ENCODE data around the gene ACKR2. TPM values are rescaled to one million over a fixed set of nuclear protein-coding genes. Genes with fewer than 3 reads are reported as not detected.

ACKR2 gene
- total and polyA plus RNA-seq, 2 experiments from 2014 or later = 0.35 TPM; not detected in 1

GRCh38 chr3:42786212-42786611, 23.0 kb upstream of the ACKR2 start:
- no peak overlapping the region for H3K4me2 ChIP-seq
- Mint-ChIP-seq H3K4me1 (no peaks in the 10 kb centered on the region), H3K4me3 (no peak overlapping the region), H3K27me3 (ENCODE audit: insufficient read depth, low read depth, poor library complexity) (no peaks in the 10 kb centered on the region), H3K27ac (no peak overlapping the region), H3K36me3 (ENCODE audit: low read depth) (peaks cover 46% of the 10 kb centered on the region; the same call in 2 of the 3 replicates), H3K9me3 (no peaks in the 10 kb centered on the region)
- no peaks in the 10 kb centered on the region for H3F3A ChIP-seq (replicated peaks; ENCODE audit: low read depth)
- no peak overlapping the region for H3K27ac ChIP-seq (ENCODE audit: low read depth)
- H3K4me1 ChIP-seq (ENCODE audit: insufficient read depth) = no peaks in the 10 kb centered on the region
- H3K9me2 ChIP-seq (ENCODE audit: insufficient read depth) = no peaks in the 10 kb centered on the region
- no peak overlapping the region for H2AFZ ChIP-seq
- H4K20me1 ChIP-seq (replicated peaks; ENCODE audit: insufficient read depth) = peaks cover 15% of the 10 kb centered on the region
- H3K36me3 ChIP-seq (ENCODE audit: insufficient read depth) = peaks cover 15% of the 10 kb centered on the region; the same call in 1 of the 2 replicates
- H3K27me3 ChIP-seq (ENCODE audit: insufficient read depth) = no peaks in the 10 kb centered on the region
- peaks cover 29% of the 10 kb centered on the region for H3K79me2 ChIP-seq (replicated peaks; ENCODE audit: insufficient read depth)
- TF ChIP-seq POLR2AphosphoS5 (IDR thresholded peaks at IDR 0.05; ENCODE audit: low read depth) = no peak
- TF ChIP-seq REST (IDR thresholded peaks at IDR 0.05; ENCODE audit: unreplicated experiment) = no peak
- TF ChIP-seq ZNF114 (CRISPR knock-in tag; IDR thresholded peaks at IDR 0.05) = no peak
- no peak for TF ChIP-seq CREB1 (CRISPR knock-in tag; IDR thresholded peaks at IDR 0.05; ENCODE audit: low read depth)
- no peak for TF ChIP-seq ZNF331 (CRISPR knock-in tag; IDR thresholded peaks at IDR 0.05; ENCODE audit: low read depth)
- no peak for TF ChIP-seq ZNF462 (CRISPR knock-in tag; IDR thresholded peaks at IDR 0.05)
- no peak for TF ChIP-seq EZH2phosphoT487 (IDR thresholded peaks at IDR 0.05; ENCODE audit: unreplicated experiment)
- TF ChIP-seq JUNB (IDR thresholded peaks at IDR 0.05; ENCODE audit: unreplicated experiment) = no peak
- TF ChIP-seq ETS1 (IDR thresholded peaks at IDR 0.05) = no peak
- TF ChIP-seq EZH2 (IDR thresholded peaks at IDR 0.05; ENCODE audit: low read depth, unreplicated experiment) = no peak
- no peak for TF ChIP-seq NANOG (IDR thresholded peaks at IDR 0.05; ENCODE audit: borderline replicate concordance)
- TF ChIP-seq CTCF (conservative IDR thresholded peaks at IDR 0.05; ENCODE audit: low read depth in 2 of 2) = no peak
- no peak for TF ChIP-seq STAT1 (IDR thresholded peaks at IDR 0.05; ENCODE audit: unreplicated experiment)
- DNase-seq (ENCODE audit: low spot score) = no peak
- ATAC-seq = no peak
- no peak overlapping the region for H3K4me3 ChIP-seq

Data from GM23338 (cell line).